WERI-Rb-1 (cell line): ENCODE data around the gene PLEKHG5.

Source experiments
- DNase-seq: peaks from one replicate; pipeline ENCODE4 v3.0.0-alpha.2; 2020
- H3K27ac ChIP-seq: fragments of 250-450 bp; sonication (Bioruptor Pico); 2 replicates; pipeline ENCODE4 v1.5.1; 2020; ENCODE audit warnings: mild to moderate bottlenecking, moderate library complexity
- H3K27me3 ChIP-seq: fragments of 250-450 bp; sonication (Bioruptor Pico); 2 replicates; pipeline ENCODE4 v1.5.1; 2021; ENCODE audit warnings: mild to moderate bottlenecking, low read depth, moderate library complexity; ENCODE audit not compliant: insufficient read depth, severe bottlenecking
- H3K36me3 ChIP-seq: fragments of 250-450 bp; sonication (Bioruptor Pico); 2 replicates; pipeline ENCODE4 v1.5.1; 2020; ENCODE audit warnings: mild to moderate bottlenecking, moderate library complexity
- H3K4me3 ChIP-seq: 2 replicates; pipeline ENCODE4 v1.5.1; 2011; ENCODE audit warnings: low read depth, mild to moderate bottlenecking, control low read depth, low read length
- H3K9me3 ChIP-seq: fragments of 250-450 bp; sonication (Bioruptor Pico); 2 replicates; pipeline ENCODE4 v1.5.1; 2021; ENCODE audit warnings: mild to moderate bottlenecking, moderate library complexity; ENCODE audit not compliant: severe bottlenecking
- CTCF ChIP-seq: IDR thresholded peaks from 2 replicates; pipeline ENCODE4 v1.5.1; 2011; ENCODE audit warnings: low read depth, mild to moderate bottlenecking, control low read depth, inconsistent platforms, low read length

Gene PLEKHG5

GRCh38 chr1:6424619-6425593, 66.6 kb downstream of the PLEKHG5 start, which contains the start of gene ESPN:
Gene ESPN, plus strand, starts transcription at chr1:6424776. Its CDS starts 180 bp downstream, at chr1:6424956.
- Histone ChIP-seq H3K27me3 (no peaks in the 10 kb centered on the region), H3K4me3 (no peak within 1 kb of the TSS), H3K9me3 (no peaks in the 10 kb centered on the region), H3K27ac (peak within 1 kb of the TSS; percentile 67), H3K36me3 (no peaks in the 10 kb centered on the region)
- TF ChIP-seq CTCF: no peak
- DNase-seq: no peak

GRCh38 chr1:6424000-6424565, 67.4 kb downstream of the PLEKHG5 start:
- no peak overlapping the region for H3K4me3 ChIP-seq
- no peaks in the 10 kb centered on the region for H3K27me3 ChIP-seq
- H3K36me3 ChIP-seq: no peaks in the 10 kb centered on the region
- no peak for DNase-seq
- no peaks in the 10 kb centered on the region for H3K9me3 ChIP-seq
- peak overlapping the region; percentile 36; the same call in 1 of the 2 replicates for H3K27ac ChIP-seq
- no peak for TF ChIP-seq CTCF

- H3K27me3 ChIP-seq: no peaks in the 10 kb centered on the region
- H3K9me3 ChIP-seq: no peaks in the 10 kb centered on the region
- peak; percentile 77 for DNase-seq
- no peaks in the 10 kb centered on the region for H3K36me3 ChIP-seq
- peak overlapping the region; percentile 36 for H3K27ac ChIP-seq
- peak; percentile 92 for TF ChIP-seq CTCF
- no peak overlapping the region for H3K4me3 ChIP-seq
Measured at GRCh38 chr1:6423321-6423999, 68.0 kb downstream of the PLEKHG5 start.

GRCh38 chr1:6421266-6421665, 70.2 kb downstream of the PLEKHG5 start:
- Histone ChIP-seq H3K27ac (peak overlapping the region; percentile 43), H3K4me3 (no peak overlapping the region), H3K36me3 (no peaks in the 10 kb centered on the region), H3K27me3 (no peaks in the 10 kb centered on the region), H3K9me3 (no peaks in the 10 kb centered on the region)
- no peak for DNase-seq
- TF ChIP-seq CTCF: no peak

GRCh38 chr1:6420454-6421042, 70.9 kb downstream of the PLEKHG5 start:
- no peak for TF ChIP-seq CTCF
- no peak for DNase-seq
- H3K36me3 ChIP-seq: no peaks in the 10 kb centered on the region
- H3K27me3 ChIP-seq: no peaks in the 10 kb centered on the region
- H3K9me3 ChIP-seq: no peaks in the 10 kb centered on the region
- H3K27ac ChIP-seq: peak overlapping the region; percentile 43
- H3K4me3 ChIP-seq: no peak overlapping the region
